GM12892 (cell line): ENCODE measurements around the gene F2.

Source experiments
- POLR2A ChIP-seq: IDR thresholded peaks from 2 replicates; pipeline ENCODE4 v1.6.1; 2011; ENCODE audit warnings: low read depth, low read length, control low read depth
- POLR2AphosphoS5 ChIP-seq: IDR thresholded peaks from 2 replicates; pipeline ENCODE4 v1.6.1; 2011; ENCODE audit warnings: low read depth, low read length, control low read depth
- TAF1 ChIP-seq: IDR thresholded peaks from 2 replicates; pipeline ENCODE4 v1.6.1; 2011; ENCODE audit warnings: low read depth, mild to moderate bottlenecking, control low read depth, low read length, borderline replicate concordance

DNA sequence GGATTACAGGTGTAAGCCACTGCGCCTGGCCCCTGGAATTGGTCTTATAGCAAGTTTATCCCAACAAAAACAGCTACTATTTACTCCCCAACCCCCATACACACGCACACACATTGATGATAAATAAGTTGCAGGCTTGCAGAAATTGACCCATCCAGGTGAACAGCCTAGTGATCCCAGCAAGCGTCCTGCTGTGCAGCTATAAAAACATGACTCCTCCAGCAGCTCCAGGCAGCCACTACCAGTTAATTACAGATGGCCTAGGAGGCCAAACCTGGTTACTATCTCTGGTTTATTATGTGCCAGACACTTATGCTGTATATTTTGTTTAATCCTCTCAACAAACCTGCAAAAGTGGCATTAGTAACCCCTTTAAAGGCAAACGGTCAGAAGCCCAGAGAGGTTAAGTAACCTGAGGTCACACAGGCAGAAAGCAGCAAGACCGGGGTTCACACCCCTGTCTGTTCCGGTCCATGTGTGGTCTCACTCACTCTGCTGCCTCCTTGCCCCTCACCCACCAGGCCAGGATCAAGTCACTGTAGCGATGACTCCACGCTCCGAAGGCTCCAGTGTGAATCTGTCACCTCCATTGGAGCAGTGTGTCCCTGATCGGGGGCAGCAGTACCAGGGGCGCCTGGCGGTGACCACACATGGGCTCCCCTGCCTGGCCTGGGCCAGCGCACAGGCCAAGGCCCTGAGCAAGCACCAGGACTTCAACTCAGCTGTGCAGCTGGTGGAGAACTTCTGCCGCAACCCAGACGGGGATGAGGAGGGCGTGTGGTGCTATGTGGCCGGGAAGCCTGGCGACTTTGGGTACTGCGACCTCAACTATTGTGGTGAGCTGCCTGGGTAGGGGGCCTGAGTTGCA lies 6.6 kb downstream of the F2 start:
- no peak for TF ChIP-seq POLR2AphosphoS5
- no peak for TF ChIP-seq POLR2A
- no peak for TF ChIP-seq TAF1
